Liver (tissue), 3 donors: ENCODE measurements around the gene ADAM10.

Experiments used
- CTCF ChIP-seq: fragments of 150-350 bp; IDR thresholded peaks from 2 replicates; pipeline ENCODE4 v1.5.1; 2017; ENCODE audit warnings: improper control_type of control experiment, low read depth, low read length; ENCODE audit not compliant: missing input control
- EGR1 ChIP-seq, 2 donors: IDR thresholded peaks; 2 replicates each; pipeline ENCODE4 v1.6.1; 2016 to 2018; ENCODE audit warnings: antibody characterized with exemption in 2 of 2, low read depth in 2 of 2
- REST ChIP-seq: IDR thresholded peaks from 2 replicates; pipeline ENCODE4 v1.6.1; 2016; ENCODE audit warnings: antibody characterized with exemption, mild to moderate bottlenecking
- RXRA ChIP-seq, 2 donors: IDR thresholded peaks; 2 replicates each; pipeline ENCODE4 v1.6.1; 2017 to 2018; ENCODE audit warnings: antibody characterized with exemption in 2 of 2, mild to moderate bottlenecking in 1 of 2
- YY1 ChIP-seq: IDR thresholded peaks from 2 replicates; pipeline ENCODE4 v1.6.1; 2016; ENCODE audit warnings: antibody characterized with exemption, mild to moderate bottlenecking
- donor health status: healthy.
- donor health status: healthy.

- TF ChIP-seq RXRA (IDR thresholded peaks at IDR 0.05) (no peak), EGR1 (IDR thresholded peaks at IDR 0.05; ENCODE audit: low read depth in 2 of 2) (no peak), CTCF (no peak), REST (no peak), YY1 (no peak)
These were observed 16.8 kb upstream of the ADAM10 start for GRCh38 chr15:58766290-58766689.
